ENCODE data around the gene FCHO1. TPM values are rescaled to one million over a fixed set of nuclear protein-coding genes. Genes with fewer than 3 reads are reported as not detected.
A peak's percentile ranks its signal among the peaks of the same experiment; 100 is the strongest.

Gene FCHO1
- total RNA-seq, 3 donors from 2014 or later: 1.6 to 5.3 (median 2.9) TPM

DNA sequence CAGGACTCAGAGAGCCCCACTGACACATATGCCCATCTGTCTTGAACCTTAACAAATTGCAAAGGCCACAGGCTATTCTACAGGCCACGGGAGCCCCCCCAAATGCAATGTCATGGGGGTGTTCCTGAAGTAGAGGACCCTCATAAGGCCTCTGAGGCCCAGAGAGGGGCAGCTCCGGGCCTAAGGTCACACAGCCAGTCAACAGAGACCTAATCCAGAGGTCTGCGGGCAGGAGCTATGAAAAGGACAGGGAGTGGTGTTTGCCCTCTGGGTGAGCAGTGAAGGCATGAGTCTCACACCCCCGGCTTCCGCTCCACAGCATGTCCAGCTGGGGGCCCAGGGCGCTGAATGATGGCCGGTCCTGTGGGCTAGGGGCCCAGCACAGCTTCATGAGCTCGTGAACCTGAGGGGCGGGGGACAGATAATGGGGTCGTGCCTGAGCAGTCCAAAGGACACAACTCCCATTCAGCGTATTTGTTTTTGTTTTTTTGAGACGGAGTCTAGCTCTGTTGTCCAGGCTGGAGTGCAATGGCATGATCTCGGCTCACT lies 75.3 kb downstream of the FCHO1 start:
- intact Hi-C loops (cut with DNase I; ENCODE audit: low total_unique reads): no loop called here
- no peak for DNase-seq (ENCODE audit: low spot score in 2 of 2)

DNA sequence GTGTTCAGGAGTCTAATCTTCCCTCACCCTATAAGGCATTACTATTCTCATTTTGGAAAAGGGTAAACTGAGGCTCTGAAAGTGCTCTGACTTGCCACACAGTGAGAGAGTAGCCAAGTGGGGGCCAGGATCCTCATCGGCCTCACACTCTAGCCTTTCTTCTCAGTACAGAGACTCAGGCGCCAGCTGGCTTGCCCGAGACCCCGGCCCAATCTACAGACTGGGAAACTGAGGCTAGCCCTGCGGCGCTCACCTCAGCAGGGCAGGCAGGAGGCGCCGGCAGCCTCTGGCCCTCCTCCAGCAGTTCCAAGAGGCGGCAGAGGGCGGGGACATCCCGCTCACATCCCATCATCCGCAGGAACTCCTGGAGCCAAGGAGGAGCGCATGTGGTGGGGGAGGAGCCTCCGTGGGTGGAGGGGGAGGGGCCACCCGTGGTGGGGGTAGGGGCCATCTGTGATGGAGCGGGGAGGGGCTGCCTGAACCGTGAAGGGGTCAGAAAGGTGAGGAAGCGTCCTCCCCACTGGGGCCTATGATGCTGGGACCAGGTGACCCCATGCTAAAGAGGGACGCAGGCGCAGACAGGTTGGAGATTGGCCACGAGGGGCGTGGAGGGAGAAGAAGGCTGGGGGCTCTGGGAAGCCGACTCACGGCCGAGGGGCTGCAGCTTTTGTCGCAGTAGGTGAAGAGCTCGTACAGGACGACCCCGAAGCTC lies 78.7 kb downstream of the FCHO1 start:
- intact Hi-C loops (cut with DNase I; ENCODE audit: low total_unique reads): no loop called here
- H3K27me3 ChIP-seq: no peaks in the 10 kb centered on the region
- TF ChIP-seq POLR2A (IDR thresholded peaks at IDR 0.05) (no peak), POLR2AphosphoS5 (IDR thresholded peaks at IDR 0.05) (no peak)
- TF ChIP-seq, protein P1, sequence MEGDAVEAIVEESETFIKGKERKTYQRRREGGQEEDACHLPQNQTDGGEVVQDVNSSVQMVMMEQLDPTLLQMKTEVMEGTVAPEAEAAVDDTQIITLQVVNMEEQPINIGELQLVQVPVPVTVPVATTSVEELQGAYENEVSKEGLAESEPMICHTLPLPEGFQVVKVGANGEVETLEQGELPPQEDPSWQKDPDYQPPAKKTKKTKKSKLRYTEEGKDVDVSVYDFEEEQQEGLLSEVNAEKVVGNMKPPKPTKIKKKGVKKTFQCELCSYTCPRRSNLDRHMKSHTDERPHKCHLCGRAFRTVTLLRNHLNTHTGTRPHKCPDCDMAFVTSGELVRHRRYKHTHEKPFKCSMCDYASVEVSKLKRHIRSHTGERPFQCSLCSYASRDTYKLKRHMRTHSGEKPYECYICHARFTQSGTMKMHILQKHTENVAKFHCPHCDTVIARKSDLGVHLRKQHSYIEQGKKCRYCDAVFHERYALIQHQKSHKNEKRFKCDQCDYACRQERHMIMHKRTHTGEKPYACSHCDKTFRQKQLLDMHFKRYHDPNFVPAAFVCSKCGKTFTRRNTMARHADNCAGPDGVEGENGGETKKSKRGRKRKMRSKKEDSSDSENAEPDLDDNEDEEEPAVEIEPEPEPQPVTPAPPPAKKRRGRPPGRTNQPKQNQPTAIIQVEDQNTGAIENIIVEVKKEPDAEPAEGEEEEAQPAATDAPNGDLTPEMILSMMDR (IDR thresholded peaks at IDR 0.05): no peak

More for the DNA sequence above, 75.3 kb downstream of the FCHO1 start:
- Histone ChIP-seq H3K27me3 (no peaks in the 10 kb centered on the region), H3K27ac (no peak overlapping the region), H3K4me3 (no peak overlapping the region), H3K9me3 (no peaks in the 10 kb centered on the region), H3K4me1 (no peaks in the 10 kb centered on the region), H3K36me3 (no peaks in the 10 kb centered on the region)
- TF ChIP-seq, protein P1 (IDR thresholded peaks at IDR 0.05): no peak
- TF ChIP-seq POLR2A (IDR thresholded peaks at IDR 0.05) (no peak), POLR2AphosphoS5 (IDR thresholded peaks at IDR 0.05) (no peak)

DNA sequence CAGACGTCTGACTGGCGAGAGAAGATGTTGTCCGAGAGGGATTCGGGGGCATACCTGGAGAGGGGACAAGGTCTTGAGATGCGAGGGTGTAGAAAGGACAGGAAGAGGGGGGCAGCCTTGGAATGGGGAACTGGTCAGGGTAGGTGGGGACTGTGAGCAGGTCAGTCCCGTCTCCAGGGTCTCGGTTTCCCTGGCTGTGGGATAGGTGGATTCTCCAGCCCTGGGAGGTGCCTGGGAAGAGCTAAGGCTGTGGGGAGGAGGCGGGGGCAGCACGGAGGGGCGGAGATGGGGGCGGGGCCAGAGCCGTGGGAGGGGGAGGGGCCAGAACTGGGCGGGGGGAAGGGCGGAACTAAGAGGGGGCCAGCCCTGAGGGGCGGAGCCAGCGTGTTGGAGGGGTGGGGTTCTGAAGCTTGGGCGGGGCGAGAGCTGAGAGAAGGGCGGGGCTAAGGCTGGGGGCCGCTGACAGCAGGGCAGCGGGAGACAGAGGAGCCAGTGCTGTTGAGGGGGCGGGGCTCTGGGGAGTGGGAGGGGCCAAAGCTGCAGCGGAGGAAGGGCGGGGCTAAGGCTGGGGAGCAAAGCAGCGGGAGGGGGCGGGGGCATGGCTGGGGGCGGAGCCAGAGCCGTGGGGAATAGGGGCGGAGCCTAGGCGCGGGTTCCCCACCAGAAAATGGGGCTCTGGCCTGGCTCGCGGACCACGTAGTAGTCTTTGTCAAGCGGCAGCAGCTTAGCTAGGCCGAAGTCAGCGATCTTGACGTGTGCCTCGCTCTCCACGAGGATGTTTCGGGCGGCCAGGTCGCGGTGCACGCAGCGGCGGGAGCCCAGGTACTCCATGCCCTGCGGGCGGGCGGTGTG lies 79.5 kb downstream of the FCHO1 start:
- Histone ChIP-seq H3K27ac (no peak overlapping the region), H3K4me1 (no peaks in the 10 kb centered on the region), H3K9me3 (no peaks in the 10 kb centered on the region), H3K36me3 (no peaks in the 10 kb centered on the region), H3K27me3 (no peaks in the 10 kb centered on the region), H3K4me3 (peak overlapping the region in 1 of 3 donors; percentile 16)
- no peak for TF ChIP-seq POLR2AphosphoS5 (IDR thresholded peaks at IDR 0.05)
- TF ChIP-seq POLR2A (IDR thresholded peaks at IDR 0.05): no peak
- TF ChIP-seq, protein P1 (IDR thresholded peaks at IDR 0.05): no peak
- DNase-seq (ENCODE audit: low spot score in 2 of 2): no peak
- intact Hi-C loops (cut with DNase I; ENCODE audit: low total_unique reads): no loop called here

More for the DNA sequence above, 78.7 kb downstream of the FCHO1 start:
- Histone ChIP-seq H3K4me3 (no peak overlapping the region), H3K4me1 (no peaks in the 10 kb centered on the region), H3K9me3 (no peaks in the 10 kb centered on the region), H3K27ac (no peak overlapping the region), H3K36me3 (no peaks in the 10 kb centered on the region)
- DNase-seq (ENCODE audit: low spot score in 2 of 2): no peak

DNA sequence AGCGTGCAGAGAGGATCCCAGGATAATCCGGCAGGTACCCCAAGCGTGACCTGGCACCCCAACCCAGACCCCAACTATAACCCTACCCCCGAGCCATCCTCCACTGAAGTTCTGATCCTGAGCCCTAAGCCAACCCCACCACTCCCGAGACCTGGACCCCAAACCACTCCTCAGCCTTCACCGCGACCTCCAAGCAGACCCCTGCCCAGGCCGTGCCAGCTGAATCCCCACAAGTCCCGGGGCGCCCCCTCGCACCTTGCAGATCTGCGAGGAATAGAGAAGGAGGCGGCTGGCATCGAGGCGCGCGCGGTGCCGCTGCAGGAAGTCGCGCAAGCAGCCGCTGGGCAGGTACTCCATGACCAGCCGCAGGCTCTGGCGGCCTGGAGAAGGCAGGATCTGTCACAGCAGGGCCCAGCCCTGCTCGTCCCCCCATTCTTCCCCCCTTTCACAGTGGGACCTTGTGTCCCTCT lies 80.2 kb downstream of the FCHO1 start:
- TF ChIP-seq, protein P1 (IDR thresholded peaks at IDR 0.05): no peak
- no peak for TF ChIP-seq POLR2A (IDR thresholded peaks at IDR 0.05)
- TF ChIP-seq POLR2AphosphoS5 (IDR thresholded peaks at IDR 0.05): no peak
- no peak for DNase-seq (ENCODE audit: low spot score in 2 of 2)
- intact Hi-C loops (cut with DNase I; ENCODE audit: low total_unique reads): no loop called here
- no peaks in the 10 kb centered on the region for H3K27me3 ChIP-seq
- no peaks in the 10 kb centered on the region for H3K9me3 ChIP-seq
- H3K27ac ChIP-seq: no peak overlapping the region
- H3K36me3 ChIP-seq: no peaks in the 10 kb centered on the region
- peak overlapping the region in 1 of 3 donors; percentile 16 for H3K4me3 ChIP-seq
- H3K4me1 ChIP-seq: no peaks in the 10 kb centered on the region
